ENCODE measurements around the gene SDR42E2. TPM values are rescaled to one million over a fixed set of nuclear protein-coding genes. Genes with fewer than 3 reads are reported as not detected.

SDR42E2 gene
- total RNA-seq, 2 experiments from 2014 or later: 0.29 TPM; not detected in 1

- TF ChIP-seq CTCF (conservative IDR thresholded peaks at IDR 0.05; ENCODE audit: low read length): no peak
- POLR2A ChIA-PET: no interaction called here
- Histone ChIP-seq H3K4me3 (ENCODE audit: low read depth, low read length, poor library complexity, severe bottlenecking) (no peak overlapping the region), H3K9me3 (ENCODE audit: low read length) (peaks cover 12% of the 10 kb centered on the region), H4K20me1 (ENCODE audit: insufficient read depth, low read length) (no peaks in the 10 kb centered on the region), H3K79me2 (ENCODE audit: insufficient read depth, low read depth, low read length) (peaks cover 48% of the 10 kb centered on the region; the same call in 1 of the 2 replicates), H2AFZ (ENCODE audit: low read length) (no peak overlapping the region), H3K4me2 (ENCODE audit: low read length) (no peak overlapping the region), H3K36me3 (ENCODE audit: insufficient read depth, low read length) (peaks cover 69% of the 10 kb centered on the region), H3K9me2 (ENCODE audit: insufficient read depth, low read length) (no peaks in the 10 kb centered on the region), H3K4me1 (ENCODE audit: insufficient read depth, low read length, poor library complexity, severe bottlenecking) (peaks cover 57% of the 10 kb centered on the region), H3K27ac (ENCODE audit: low read depth, low read length, poor library complexity, severe bottlenecking) (no peak overlapping the region)
- BruUV-seq (replicated peaks): no TSS peak
- DNase-seq (ENCODE audit: low spot score): no peak
- CTCF ChIA-PET (ENCODE audit: unreplicated experiment): no interaction called here
- intact Hi-C loops (cut with micrococcal nuclease; ENCODE audit: unreplicated experiment): no loop called here
Measured at GRCh38 chr16:22213801-22214200, 51.5 kb downstream of the SDR42E2 start.

- Histone ChIP-seq H3K36me3 (ENCODE audit: insufficient read depth, low read length) (peaks cover 74% of the 10 kb centered on the region), H3K27ac (ENCODE audit: low read depth, low read length, poor library complexity, severe bottlenecking) (no peak overlapping the region), H4K20me1 (ENCODE audit: insufficient read depth, low read length) (no peaks in the 10 kb centered on the region), H2AFZ (ENCODE audit: low read length) (no peak overlapping the region), H3K9me2 (ENCODE audit: insufficient read depth, low read length) (no peaks in the 10 kb centered on the region), H3K79me2 (ENCODE audit: insufficient read depth, low read depth, low read length) (peaks cover 42% of the 10 kb centered on the region; the same call in 1 of the 2 replicates), H3K4me3 (ENCODE audit: low read depth, low read length, poor library complexity, severe bottlenecking) (no peak overlapping the region), H3K9me3 (ENCODE audit: low read length) (peaks cover 12% of the 10 kb centered on the region), H3K4me2 (ENCODE audit: low read length) (no peak overlapping the region), H3K4me1 (ENCODE audit: insufficient read depth, low read length, poor library complexity, severe bottlenecking) (peaks cover 51% of the 10 kb centered on the region)
- intact Hi-C loops (cut with micrococcal nuclease; ENCODE audit: unreplicated experiment): no loop called here
- no peak for DNase-seq (ENCODE audit: low spot score)
- TF ChIP-seq EZH2phosphoT487 (IDR thresholded peaks at IDR 0.05; ENCODE audit: borderline replicate concordance, low read depth, low read length): no peak
- no peak for TF ChIP-seq CTCF (conservative IDR thresholded peaks at IDR 0.05; ENCODE audit: low read length)
- no TSS peak for BruUV-seq (replicated peaks)
- ChIA-PET CTCF (ENCODE audit: unreplicated experiment) (no interaction called here), POLR2A (no interaction called here)
Measured at GRCh38 chr16:22214402-22214801, 52.1 kb downstream of the SDR42E2 start.

- CTCF ChIA-PET (ENCODE audit: unreplicated experiment): no interaction called here
- no peak overlapping the region for H3K4me2 ChIP-seq (ENCODE audit: low read length)
- peaks cover 46% of the 10 kb centered on the region for H3K4me1 ChIP-seq (ENCODE audit: insufficient read depth, low read length, poor library complexity, severe bottlenecking)
- H4K20me1 ChIP-seq (ENCODE audit: insufficient read depth, low read length): no peaks in the 10 kb centered on the region
- no peaks in the 10 kb centered on the region for H3K9me2 ChIP-seq (ENCODE audit: insufficient read depth, low read length)
- DNase-seq (ENCODE audit: low spot score): no peak
- peaks cover 77% of the 10 kb centered on the region for H3K36me3 ChIP-seq (ENCODE audit: insufficient read depth, low read length)
- peaks cover 12% of the 10 kb centered on the region for H3K9me3 ChIP-seq (ENCODE audit: low read length)
- no TSS peak for BruUV-seq (replicated peaks)
- intact Hi-C loops (cut with micrococcal nuclease; ENCODE audit: unreplicated experiment): no loop called here
- TF ChIP-seq EZH2phosphoT487 (IDR thresholded peaks at IDR 0.05; ENCODE audit: borderline replicate concordance, low read depth, low read length) (no peak), CTCF (conservative IDR thresholded peaks at IDR 0.05; ENCODE audit: low read length) (no peak)
- H3K27ac ChIP-seq (ENCODE audit: low read depth, low read length, poor library complexity, severe bottlenecking): peak overlapping the region; percentile 69
- no peak overlapping the region for H3K4me3 ChIP-seq (ENCODE audit: low read depth, low read length, poor library complexity, severe bottlenecking)
- peaks cover 37% of the 10 kb centered on the region; the same call in 1 of the 2 replicates for H3K79me2 ChIP-seq (ENCODE audit: insufficient read depth, low read depth, low read length)
- no peak overlapping the region for H2AFZ ChIP-seq (ENCODE audit: low read length)
- POLR2A ChIA-PET: no interaction called here
Measured at GRCh38 chr16:22214889-22215288, 52.6 kb downstream of the SDR42E2 start.
